Stimulated activated CD4-positive, alpha-beta T cell treated with anti-CD3 and anti-CD28 coated beads, Interleukin-12 subunit alpha, Interleukin-12 subunit beta, amount 100 ng/mL, for 48 hours (primary cell): ENCODE results near the gene DTNBP1.
"Not testable (repeated sequence)": the region's sequence is repeated elsewhere in the genome, so short reads cannot be mapped to it uniquely, and the experiment has no call there.

Experiments
- DNase-seq, 3 donors: peaks; one replicate each; pipeline ENCODE4 v3.0.0-alpha.2; 2020; ENCODE audit warnings: low read depth in 2 of 3, low spot score in 1 of 3

The DTNBP1 gene

DNA sequence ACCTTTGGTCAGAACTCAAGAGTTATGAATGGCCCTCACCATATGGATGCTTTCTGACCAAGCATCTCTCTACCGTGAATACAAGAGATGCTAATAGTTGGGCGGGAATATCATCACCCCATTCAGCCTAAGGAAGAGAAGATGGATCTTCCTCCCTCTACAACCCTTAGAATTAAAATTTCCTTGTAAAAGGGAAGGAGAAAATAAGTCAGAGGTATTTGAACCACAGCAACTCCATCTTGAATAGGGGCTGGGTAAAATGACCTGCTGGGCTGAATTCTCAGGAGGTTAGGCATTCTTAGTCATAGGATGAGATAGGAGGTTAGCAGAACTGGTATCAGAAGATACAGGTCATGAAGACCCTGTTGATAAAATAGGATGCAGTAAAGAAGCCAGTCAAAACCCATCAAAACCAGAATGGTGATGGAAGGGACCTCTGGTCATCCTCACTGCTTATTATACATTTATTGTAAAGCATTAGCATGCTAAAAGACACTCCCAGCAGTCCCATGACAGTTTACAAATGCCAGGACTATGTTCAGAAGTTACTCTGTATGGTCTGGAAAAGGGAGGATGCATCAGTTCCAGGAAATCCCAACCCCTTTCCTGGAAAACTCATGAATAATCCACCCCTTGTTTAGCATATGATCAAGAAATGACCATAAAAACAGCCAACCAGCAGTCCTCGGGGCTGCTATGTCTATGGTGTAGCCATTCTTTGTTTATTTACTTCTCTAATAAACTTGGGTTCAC lies 101.2 kb downstream of the DTNBP1 start:
- no peak for DNase-seq

- no peak for DNase-seq
Observed at GRCh38 chr6:15560713-15561112, 102.1 kb downstream of the DTNBP1 start.

- no peak for DNase-seq
Observed at GRCh38 chr6:15557174-15557573, 105.7 kb downstream of the DTNBP1 start.

DNA sequence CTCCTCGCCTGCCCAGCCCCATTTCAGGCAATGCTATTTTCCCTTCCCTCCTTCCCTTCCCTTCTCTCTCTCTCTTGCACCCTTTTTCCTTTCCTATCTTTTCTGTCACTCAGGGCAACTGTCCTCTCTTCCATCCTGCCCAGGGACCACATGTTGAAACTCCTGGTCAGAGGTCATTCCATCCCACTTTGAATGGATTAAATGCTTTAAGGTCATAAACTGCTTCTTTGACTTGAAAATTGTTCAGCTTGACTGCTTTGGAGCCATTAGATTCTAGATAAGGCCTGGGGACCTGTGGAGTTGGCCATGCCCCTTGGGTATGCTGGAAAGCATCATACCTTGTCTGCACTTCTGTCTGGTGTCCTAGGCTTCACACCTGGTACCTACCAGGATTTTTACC lies 106.1 kb downstream of the DTNBP1 start:
- no peak for DNase-seq

DNA sequence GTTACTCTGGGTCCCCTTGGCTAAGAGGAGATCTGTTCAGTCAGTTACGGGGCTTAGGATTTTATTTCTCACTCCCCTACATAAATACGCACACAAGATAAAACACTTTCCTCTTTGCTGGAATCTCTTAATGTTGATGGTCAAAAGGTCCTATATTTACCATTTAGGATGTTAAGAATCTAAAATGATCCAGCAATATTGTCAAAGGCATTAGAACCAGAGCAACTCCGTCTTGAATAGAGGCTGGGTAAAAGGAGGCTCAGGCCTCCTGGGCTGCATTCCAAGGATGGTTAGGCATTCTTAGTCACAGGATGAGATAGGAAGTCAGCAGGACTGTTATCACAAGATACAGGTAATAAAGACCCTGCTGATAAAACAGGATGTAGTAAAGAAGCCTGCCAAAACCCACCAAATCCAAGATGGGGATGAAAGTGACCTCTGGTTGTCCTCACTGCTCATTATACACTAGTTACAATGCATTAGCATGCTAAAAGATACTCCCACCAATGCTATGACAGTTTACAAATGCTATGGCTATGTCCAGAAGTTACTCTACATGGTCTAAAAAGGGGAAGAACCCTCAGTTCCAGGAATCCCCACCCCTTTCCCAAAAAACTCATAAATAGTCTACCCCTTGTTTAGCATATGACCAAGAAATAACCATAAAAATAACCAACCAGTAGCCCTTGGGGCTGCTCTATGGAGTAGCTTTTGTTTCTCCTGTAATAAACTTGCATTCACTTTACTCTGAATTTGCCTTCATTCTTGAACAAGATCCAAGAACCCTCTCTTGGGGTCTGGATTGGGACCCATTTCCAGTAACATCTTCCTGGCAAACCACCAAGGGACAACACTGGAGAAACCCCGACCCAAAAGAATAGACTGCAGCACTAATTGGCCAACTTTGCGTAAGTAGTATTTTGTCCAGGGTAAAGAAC lies 107.5 kb downstream of the DTNBP1 start:
- DNase-seq = no peak

DNA sequence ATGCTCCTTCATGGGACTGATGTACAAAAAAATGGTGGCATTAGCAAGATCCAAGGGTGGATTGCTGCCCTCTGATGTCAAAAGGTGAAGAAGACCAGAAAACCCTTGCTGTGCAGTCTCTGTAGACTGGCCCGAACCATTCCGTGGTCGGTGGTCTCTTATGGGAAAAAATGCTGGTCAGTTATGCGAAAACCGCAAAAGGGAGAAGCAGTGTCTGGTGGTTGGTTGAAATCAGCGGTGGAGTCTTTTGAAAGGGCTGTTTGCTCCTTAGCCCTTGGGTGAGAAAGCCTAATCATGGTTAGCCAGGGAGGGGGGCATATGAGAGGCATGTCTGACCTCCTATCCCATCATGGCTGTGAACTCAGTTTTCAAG lies 108.1 kb downstream of the DTNBP1 start:
- DNase-seq = no peak

- DNase-seq = no peak
Observed at GRCh38 chr6:15553736-15554294, 109.0 kb downstream of the DTNBP1 start.

GRCh38 chr6:15553031-15553430 lies 109.8 kb downstream of the DTNBP1 start:
- DNase-seq = no peak

GRCh38 chr6:15551798-15552197 lies 111.0 kb downstream of the DTNBP1 start:
- DNase-seq = no peak

DNA sequence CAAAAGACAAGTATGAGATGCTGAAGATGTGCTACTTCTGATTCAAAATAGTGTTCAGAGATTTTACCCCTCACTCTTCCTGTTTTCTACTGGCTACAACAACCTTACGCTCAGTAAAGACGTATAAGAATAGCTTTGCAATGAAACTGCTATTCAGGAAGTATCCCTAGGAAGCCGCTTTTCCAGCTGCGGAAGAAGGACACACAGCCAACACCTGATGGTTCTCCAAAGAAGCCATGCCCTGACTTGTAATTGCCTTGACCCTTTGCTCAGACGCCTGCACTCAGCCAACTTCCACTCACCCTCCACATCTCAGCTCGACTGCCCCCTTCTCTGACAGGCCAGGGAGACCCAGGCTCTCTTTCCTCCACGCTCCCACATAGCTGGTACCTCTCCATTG lies 111.6 kb downstream of the DTNBP1 start:
- DNase-seq = no peak

GRCh38 chr6:15550546-15551123 lies 112.2 kb downstream of the DTNBP1 start:
- DNase-seq = no peak

DNA sequence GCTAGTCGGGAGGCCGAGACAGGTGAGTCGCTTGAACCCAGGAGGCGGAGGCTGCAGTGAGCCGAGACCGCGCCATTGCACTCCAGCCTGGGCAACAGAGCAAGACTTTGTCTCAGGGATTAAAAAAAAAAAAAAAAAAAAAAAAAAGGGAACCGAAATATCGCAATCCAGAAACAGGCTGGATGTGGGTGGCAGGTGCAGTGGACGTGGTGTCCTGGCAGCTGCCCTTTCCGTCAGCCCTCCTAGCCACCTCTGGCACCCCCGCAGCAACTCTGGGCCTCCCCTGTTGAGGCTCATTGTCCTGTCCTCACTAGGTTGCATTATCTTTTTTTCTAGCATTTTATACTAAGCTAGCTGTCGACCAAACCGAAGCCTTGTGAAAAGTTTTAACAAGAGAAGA lies 113.5 kb downstream of the DTNBP1 start:
- no peak for DNase-seq

DNA sequence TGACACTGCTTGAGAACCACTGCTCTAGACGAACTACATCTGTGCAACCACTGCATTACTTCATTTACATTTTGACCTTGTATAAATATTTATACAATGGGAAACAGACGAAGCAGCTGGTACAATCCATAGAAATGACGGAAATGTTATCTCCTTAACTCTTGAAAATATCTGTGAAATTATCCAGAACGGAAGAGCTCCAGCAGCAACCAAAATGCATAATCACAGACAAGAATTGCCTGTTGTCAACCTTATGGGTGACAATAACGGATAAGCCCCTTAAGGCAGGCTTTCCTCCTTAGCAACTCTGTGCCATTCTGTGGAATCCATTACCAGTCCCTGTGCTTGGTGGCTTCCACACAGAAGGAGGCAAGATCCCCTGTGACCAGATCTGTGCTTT lies 115.4 kb downstream of the DTNBP1 start:
- DNase-seq = no peak

DNA sequence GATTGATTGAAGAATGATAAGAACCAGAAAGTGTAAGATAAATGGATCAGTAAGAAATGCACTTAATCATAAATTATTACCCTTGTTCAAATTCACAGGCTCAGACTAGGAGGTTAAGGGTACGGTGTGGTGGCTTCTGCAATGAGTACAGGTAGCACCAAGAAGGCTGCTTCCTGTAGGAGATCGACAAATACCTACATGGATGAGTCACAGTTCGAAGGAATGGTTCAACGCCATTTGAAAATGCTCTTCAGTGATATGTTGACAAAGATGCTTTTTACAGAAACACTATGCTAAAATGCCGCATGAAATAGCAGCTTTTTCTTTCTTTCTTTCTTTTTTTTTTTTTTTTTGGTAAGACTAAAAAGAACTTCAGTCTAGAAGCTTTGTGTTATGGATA lies 116.2 kb downstream of the DTNBP1 start:
- DNase-seq = no peak

- DNase-seq = no peak
Observed at GRCh38 chr6:15544321-15544900, 118.4 kb downstream of the DTNBP1 start.

GRCh38 chr6:15543332-15543917 lies 119.4 kb downstream of the DTNBP1 start:
- DNase-seq = not testable (repeated sequence)

DNA sequence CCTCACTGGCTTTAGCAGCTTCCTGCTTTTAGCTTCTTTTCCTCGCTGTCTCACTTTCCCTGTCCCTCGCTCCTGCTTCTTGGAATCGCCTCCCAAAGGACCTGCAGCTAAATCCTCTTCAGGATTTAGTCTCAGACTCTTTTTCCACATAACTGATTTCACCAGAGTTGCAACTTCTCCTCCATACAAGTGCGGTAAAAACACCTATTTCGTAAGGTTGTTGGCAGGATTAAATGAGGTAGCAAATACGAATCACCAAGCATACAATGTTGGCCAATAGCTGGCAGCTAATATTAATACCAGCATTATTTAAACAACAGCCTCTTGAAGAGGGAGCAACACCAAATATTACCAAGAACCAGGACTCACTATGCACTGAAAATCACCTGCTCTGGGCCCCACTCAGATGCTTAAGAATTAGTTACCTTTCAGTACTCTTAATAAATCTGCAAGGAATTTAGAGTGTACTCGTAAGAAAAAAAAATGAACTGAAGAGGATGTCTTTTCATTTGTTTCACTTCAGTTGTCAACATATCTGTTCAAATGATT lies 123.0 kb downstream of the DTNBP1 start:
- DNase-seq = no peak

DNA sequence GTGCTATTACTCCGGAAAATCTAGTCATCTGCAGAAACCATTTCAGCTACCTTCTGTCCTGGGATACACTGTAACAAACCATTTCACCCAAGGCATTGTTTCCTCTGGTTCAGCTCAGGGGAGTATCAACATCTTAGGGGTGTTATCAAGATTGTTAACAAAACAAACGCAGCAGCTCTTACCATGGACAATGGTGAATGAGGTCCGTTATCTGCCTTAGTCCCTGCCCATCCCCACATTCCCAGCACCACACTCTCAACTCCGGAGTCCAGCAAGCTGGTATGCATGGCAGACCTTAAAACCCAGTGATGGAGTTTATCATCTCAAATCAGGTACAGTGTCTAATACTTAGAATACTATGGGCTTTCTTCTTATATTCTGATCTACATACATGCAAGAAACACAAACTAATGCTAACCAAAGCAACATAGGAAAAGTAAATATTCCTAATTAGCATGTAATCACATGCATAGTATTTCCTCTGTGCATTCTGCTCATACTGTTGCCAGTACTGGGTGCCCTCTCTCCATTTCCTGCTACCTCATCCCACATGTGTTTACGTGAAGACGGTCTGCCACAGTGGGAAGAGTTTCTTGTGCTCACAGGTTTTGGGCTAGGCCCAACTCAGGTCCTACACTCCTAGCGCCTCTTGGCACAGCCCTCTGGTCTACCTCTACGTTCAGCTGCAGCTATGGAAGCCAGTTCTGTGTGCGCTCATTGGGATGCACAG lies 123.9 kb downstream of the DTNBP1 start:
- no peak for DNase-seq

- no peak for DNase-seq
Observed at GRCh38 chr6:15538106-15538505, 124.7 kb downstream of the DTNBP1 start.
